Cortex of kidney (tissue), 1 donor: Measurements from ENCODE around the gene ASIC3.

ENCODE experiments used
- DNase-seq: peaks from one replicate; lab custom pipeline; 2025; lab: John Stamatoyannopoulos, UW

The ASIC3 gene

DNA sequence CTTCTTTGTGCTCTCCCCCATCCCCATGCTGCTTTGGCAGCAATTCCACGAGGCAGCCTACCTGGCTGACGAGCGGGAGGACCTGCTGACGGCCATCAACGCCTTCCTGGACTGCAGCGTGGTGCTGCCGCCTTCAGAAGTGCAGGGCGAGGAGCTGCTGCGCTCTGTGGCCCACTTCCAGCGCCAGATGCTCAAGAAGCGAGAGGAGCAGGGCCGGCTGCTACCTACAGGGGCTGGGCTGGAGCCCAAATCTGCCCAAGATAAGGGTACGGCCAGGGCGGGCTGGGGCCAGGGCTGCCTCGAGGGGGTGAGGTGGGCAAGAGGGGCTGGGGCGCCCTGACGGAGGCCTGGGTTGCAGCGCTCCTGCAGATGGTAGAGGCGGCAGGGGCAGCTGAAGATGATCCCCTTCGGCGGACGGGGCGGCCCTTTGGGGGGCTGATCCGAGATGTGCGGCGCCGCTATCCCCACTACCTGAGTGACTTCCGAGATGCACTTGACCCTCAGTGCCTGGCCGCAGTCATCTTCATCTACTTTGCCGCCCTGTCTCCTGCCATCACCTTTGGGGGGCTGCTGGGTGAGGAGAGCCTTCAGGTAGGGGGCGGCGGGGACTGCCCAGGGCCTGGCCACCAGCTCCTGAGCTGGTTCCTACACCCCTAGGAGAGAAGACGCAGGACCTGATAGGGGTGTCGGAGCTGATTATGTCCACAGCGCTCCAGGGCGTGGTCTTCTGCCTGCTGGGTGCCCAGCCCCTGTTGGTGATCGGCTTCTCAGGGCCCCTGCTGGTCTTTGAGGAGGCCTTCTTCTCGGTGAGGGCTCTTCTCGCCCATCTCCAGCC, 22.9 kb downstream of the ASIC3 start:
- no peak for DNase-seq

DNA sequence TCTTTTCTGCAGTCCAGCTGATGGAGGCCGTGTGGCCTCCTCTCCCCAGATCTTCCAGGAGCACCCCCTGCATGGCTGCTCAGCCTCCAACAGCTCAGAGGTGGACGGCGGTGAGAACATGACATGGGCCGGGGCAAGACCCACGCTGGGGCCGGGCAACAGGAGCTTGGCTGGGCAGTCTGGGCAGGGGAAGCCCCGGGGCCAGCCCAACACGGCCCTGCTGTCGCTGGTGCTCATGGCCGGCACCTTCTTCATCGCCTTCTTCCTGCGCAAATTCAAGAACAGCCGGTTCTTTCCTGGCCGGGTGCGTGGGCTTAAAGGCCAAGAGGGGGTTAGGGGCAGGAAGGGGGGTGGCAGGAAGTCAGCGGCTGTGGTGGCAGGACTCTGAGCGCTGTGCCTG, 25.7 kb downstream of the ASIC3 start:
- no peak for DNase-seq

GRCh38 chr7:151074817-151075661, 26.7 kb downstream of the ASIC3 start:
- no peak for DNase-seq

DNA sequence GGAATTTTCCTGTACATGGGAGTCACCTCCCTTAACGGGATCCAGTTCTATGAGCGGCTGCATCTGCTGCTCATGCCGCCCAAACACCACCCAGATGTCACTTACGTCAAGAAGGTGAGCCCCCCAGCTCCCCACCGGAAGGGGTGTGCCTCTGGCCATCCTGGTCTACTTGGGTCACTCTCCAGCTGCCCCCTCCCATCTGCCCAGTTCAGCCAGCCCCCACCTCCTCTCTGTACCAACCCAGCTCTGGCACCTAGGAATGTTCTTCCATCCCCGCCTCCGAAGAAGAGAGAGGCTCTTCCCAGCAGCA, 27.3 kb downstream of the ASIC3 start:
- DNase-seq = no peak

DNA sequence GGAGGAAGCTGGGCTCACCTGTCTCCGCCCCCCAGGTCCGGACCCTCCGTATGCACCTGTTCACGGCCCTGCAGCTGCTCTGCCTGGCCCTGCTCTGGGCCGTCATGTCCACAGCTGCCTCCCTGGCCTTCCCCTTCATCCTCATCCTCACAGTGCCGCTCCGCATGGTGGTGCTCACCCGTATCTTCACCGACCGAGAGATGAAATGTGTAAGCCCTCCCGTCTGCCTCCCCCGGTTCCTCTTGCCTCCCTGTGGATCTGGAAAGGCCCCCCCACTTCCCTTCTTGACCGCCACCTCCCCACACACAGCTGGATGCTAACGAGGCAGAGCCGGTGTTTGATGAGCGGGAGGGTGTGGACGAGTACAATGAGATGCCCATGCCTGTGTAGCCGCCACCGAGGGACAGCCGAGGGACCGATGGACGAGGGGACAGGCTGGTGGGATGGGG, 27.7 kb downstream of the ASIC3 start:
- no peak for DNase-seq

GRCh38 chr7:151076863-151077704, 28.8 kb downstream of the ASIC3 start:
- no peak for DNase-seq

DNA sequence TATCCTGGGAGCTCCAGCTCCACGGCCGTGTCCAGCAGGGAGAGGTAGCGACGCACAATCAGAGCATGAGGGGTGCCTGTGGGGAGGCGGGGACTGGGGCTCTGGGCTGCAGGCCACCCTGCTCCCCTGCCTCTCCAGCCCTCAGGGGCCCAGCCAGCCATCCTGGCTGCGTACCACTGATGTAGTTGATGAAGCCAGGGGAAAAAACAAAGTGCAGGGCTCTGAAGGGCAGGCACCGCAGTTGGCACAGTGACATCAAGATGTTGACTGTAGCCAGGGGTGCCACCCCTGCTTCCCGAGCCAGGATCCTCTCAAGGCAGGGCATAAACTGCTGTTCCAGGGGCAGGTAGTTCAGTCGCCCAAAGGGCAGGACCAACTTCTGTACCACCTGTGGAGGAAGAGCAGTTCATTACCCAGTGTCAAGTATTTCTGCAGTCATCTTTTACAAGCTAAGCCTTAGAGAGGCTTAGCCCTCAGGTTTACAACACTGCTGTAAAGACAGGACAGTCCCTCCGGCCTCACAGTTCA, 29.4 kb downstream of the ASIC3 start:
- no peak for DNase-seq

GRCh38 chr7:151078233-151079040, 30.1 kb downstream of the ASIC3 start:
- no peak for DNase-seq

DNA sequence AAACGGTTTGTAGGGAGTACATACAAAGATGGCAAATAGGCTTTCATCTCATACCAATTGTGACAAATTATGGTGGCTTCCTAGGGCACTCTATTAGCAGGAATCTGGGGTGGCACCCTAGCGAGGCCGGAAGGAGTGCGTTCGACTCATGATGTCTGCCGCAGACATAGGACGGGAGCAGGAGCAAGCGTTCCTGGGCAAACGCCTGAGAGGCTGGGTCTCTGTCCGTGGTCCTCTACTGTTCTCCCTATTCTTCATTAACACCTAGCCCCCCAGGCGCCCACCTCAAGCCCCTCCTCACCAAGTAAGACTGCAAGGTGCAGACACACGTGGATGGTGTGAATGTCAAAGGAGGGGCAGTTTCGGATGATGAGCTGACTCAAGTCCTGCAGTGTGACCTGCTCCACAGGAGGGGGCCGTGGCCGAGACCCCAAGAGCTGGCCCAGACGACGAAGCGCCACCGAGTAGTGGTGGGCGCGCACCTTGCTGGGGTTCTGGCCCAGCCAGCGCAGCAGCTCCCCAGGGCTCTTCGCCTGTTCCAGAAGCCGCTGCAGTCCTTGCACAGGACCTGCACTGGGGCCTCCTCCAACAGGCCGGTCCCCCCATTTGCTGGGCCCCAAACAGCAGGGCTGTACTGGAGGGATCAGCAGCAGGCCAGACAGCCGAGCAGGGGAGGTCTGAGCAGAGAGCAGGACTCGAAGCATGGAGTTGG, 31.0 kb downstream of the ASIC3 start:
- no peak for DNase-seq

DNA sequence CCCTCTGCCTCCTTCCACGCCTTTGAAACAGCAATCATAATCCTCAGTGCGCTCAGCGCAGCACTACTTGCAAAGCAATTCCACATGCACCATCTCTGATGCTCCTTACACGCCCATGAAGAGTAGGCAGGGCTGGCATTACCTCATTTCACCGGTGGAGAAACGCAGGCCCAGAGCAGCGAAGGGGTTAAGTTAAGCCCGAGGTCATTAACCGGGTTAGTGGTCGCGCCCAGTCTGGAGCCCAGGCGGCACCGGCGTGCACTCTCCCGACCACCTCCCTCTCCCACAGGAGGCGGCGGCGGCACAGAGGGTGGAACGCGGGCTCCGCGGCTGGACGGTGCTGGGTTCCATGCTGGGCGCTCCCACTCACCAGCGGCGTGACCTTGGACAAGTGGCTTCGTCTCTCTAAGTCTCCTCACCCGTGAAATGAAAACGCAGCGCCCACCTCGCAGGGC, 31.8 kb downstream of the ASIC3 start:
- no peak for DNase-seq

DNA sequence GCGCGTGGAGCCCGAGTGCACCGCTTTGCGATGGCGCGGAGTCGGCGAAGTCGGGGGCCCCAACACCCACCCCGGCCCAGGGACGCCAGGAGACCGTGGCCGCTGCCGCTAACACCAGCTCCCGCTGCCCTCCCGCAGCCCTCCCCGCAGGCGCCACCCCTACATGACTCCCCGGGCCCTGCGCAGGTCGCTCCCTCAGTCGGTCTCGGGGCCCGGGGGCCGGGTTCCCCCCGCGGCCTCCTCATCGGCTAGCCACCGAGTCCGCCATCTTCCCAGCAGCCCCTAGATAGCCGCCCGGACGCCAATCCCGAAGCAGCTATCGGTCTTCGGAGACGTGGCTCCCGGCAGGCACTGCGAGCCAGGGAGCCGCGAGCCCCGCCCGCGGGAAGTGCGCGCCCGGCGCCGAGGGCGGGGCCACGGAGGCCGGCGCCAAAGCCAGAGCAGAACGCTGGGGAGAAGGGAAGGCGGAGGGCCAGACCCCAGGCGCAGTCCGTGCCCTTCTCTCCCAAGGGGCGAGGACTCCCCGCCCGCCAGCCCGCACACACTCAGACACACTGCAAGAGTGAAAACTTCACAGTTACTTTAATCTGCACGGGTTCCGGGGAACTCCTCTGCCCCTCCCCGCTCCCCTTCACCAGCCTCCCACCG, 32.3 kb downstream of the ASIC3 start, which contains the start of gene FASTK:
TSS of gene FASTK (minus strand) at position 288 of the 648 bp plus-strand sequence. CDS start at position 245, 43 bp downstream.
- DNase-seq = no peak

DNA sequence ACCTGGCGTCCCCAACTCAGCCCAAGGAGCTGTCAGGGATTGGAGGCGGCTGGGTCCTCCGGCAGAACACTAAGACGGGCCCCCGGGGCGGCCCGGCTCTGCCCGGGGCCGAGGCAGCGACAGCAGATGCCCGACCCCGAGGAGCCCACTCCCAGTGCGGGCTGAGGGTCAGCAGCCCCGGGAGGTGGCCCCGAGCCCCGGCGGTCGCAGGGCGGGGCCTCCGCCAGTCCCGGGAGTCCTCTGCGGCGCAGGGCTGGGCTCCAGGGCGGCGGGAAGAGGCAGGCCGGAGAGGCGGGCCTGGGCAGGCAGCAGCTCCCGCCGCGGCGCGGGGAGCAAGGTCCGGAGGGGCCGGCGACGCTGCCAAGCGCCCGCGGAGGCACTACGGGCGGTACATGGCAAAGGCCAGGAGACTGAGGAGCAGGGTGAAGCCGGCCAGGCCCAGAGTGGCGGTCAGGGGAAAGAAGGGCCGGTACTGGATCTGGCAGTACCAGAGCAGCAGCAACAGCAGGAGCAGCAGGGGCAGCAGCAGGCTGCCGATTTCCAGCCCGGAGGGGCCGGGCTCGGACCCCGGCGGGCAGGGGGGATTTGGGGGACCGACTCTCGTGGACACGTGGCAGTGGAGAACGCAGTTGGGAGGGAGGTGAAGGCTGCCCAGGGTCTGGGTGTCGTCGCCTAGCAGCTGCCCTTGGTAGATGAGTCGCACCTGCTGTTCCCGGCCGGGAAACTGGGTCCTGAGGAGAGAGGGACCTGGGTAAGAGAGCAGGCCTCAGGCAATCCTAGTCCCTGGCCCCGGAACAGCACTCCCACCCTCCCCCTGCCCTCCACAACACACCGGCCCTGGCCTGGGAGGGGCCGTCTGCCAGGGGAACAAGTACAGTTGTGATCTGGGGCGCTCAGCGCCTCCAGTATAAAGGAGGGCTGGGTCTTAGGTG, 33.1 kb downstream of the ASIC3 start:
- no peak for DNase-seq

DNA sequence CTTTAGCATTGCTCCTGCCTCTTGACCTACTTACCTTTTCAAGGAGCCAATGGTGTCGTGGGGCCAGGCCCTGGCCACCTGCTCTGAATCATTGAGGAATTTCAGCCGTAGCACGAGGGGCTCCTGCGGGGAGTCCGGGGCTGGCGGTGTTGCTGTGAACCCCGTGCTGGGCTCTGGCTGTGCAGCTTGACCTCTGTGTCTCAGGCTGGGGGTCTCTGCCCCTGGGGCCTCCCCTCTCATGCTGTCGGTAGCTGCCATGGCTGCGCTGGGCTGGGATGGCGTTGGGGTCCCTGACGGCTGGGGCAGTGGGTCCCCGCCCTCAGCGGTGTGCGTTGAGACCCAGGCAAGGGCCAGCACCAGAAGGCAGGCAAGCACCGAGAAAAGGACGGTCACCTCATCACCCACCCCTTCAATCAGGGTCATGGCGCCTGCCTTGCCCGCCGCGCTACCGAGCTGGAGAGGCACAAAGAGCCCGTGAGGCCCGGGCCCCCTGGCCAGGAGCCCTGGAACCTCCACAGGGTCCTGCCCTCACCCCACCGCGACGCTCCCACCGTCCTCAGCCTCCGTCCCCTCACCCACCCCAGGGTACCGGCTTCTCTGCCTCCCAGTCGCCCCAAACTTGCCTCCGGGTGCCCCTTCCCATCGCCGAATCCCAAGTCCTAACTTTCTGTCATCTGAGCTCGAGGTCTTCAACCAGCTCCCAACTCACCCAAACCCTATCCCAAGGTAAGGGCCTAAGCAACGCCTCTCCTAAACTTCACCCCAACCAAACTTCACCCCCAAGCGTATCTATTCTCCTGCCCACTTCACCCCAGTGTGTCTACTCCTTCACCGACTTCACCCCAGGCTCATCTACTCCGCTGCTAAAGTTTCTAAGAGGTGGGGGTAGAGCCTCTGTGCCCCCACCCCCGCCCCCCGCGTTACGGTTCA, 34.1 kb downstream of the ASIC3 start:
- no peak for DNase-seq

DNA sequence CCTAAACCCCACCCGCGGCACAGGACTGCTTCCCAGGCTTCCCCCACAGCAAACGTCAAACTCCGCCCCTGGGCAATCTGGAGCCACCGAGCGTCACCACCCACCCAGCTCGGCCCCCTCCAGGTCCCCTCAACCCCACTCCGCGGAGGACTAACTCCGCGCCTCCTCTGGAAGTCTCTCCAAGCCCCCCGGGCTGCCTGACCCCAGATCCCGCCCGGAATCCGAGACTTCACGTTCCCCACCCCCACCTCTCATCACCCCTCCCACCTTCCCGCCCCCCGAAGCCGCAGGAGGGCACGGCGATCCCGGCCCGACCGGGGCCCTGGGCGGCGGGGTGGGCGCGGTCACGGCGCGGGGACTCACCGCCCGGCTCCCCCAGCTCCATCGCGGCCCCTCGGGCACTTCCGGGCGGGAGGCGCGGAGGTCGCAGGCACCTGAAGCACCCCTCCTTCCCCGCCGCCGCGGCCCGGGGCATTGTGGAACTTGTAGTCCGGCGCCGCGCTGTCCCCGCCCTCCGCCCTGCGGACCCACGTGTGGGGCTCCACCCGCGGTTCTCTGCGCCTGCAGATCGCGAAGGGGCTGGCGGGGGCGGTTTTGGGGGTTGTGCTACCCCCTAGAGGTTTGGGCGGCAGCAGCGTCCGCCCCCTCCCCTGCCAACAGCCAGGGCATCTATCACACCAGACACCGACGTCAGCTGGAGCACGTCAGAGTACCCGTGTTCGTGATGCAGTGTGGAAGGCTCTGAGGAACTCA, 34.9 kb downstream of the ASIC3 start, which contains the start of gene TMUB1:
TSS of gene TMUB1 (minus strand) at position 423 of the 753 bp plus-strand sequence. CDS start 930 bp downstream, outside the sequence.
- no peak for DNase-seq

DNA sequence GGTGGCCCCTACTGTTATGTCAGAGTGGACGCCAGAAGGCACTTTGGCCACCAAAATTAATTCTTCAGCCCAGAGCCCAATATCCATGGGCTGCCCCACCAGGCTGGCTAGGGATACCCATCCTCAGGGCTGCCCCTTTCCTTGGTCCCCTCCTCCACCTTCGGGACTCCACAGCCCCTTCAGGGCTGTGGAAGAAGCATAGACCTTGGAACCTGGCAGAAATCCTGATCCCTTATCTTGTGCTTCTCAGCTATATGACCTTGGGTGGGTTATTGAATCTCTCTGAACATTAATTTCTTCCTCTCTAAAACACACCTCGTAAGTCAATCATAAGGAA, 35.5 kb downstream of the ASIC3 start:
- DNase-seq = no peak

GRCh38 chr7:151085329-151085690, 37.0 kb downstream of the ASIC3 start:
- no peak for DNase-seq
